Endothelial cell of umbilical vein (primary cell): Measurements from ENCODE around the gene PPP1CB. TPM values are rescaled to one million over a fixed set of nuclear protein-coding genes. Genes with fewer than 3 reads are reported as not detected.

ENCODE experiments used
- BruUV-seq: library from RNA; stranded (reverse); fragments of 400-500 nt; replicated peaks from 2 replicates; lab custom pipeline; 2021; lab: Mats Ljungman, UMichigan
- CTCF ChIA-PET: fragments of 300-600, 350-600 bp; sonication (Branson Sonifier 250); formaldehyde crosslinking; loops from one replicate; lab custom pipeline; 2021; ENCODE audit warnings: antibody characterized with exemption, inconsistent platforms; lab: Charles Lee
- POLR2A ChIA-PET: fragments of 300-600, 350-600 bp; sonication (Branson Sonifier 250); formaldehyde crosslinking; loops from one replicate; lab custom pipeline; 2021; ENCODE audit warnings: antibody characterized with exemption, inconsistent platforms; lab: Charles Lee
- DNase-seq: peaks from one replicate; pipeline ENCODE4 v3.0.0-alpha.2; 2011; ENCODE audit warnings: low read depth, low spot score
- FAIRE-seq: peaks from 2 replicates; lab custom pipeline; 2011; peaks lifted over from hg19 to GRCh38; lab: Jason Lieb, UNC
- H2AFZ ChIP-seq: 2 replicates; pipeline ENCODE4 v1.6.0; 2012; ENCODE audit warnings: low read depth, low read length, control low read depth, inconsistent platforms
- H3K27ac ChIP-seq: 2 replicates; pipeline ENCODE4 v1.5.1; 2011; ENCODE audit warnings: low read depth, mild to moderate bottlenecking, control low read depth, low read length, moderate library complexity; ENCODE audit not compliant: insufficient read depth
- H3K27me3 ChIP-seq, 2 experiments: 2 replicates each; pipeline versions ENCODE4 v1.6.0 to v1.6.1; 2011; ENCODE audit warnings: low read length in 2 of 2, mixed read lengths in 1 of 2; ENCODE audit not compliant: control insufficient read depth in 2 of 2, insufficient read depth in 2 of 2
- H3K36me3 ChIP-seq, 2 experiments: 2 replicates in 1 of 2; 3 replicates in 1 of 2; pipeline ENCODE4 v1.5.1; 2011; ENCODE audit warnings: low read length in 2 of 2, mild to moderate bottlenecking in 1 of 2, moderate library complexity in 1 of 2; ENCODE audit not compliant: control insufficient read depth in 2 of 2, insufficient read depth in 2 of 2; ENCODE audit errors: extremely low read depth in 1 of 2
- H3K4me1 ChIP-seq: 3 replicates; pipeline ENCODE4 v1.5.1; 2011; ENCODE audit warnings: mild to moderate bottlenecking, low read length; ENCODE audit not compliant: control insufficient read depth, insufficient read depth; ENCODE audit errors: extremely low read depth
- H3K4me2 ChIP-seq: 2 replicates; pipeline ENCODE4 v1.6.1; 2011; ENCODE audit warnings: low read length, control low read depth, mixed read lengths; ENCODE audit not compliant: insufficient read depth
- H3K4me3 ChIP-seq, 3 experiments: fragments of 200-600 bp in 1 of 3; sonication (generic), shearing (Covaris generic) in 1 of 3; replicated peaks in 1 of 3; 2 replicates each; pipeline ENCODE4 v1.5.1; 2011 to 2016; ENCODE audit warnings: control low read depth in 3 of 3, low read length in 3 of 3, mild to moderate bottlenecking in 2 of 3, inconsistent platforms in 1 of 3, low read depth in 1 of 3, moderate library complexity in 1 of 3; ENCODE audit not compliant: insufficient read depth in 1 of 3
- H3K79me2 ChIP-seq: 2 replicates; pipeline ENCODE4 v1.6.0; 2012; ENCODE audit warnings: low read length, inconsistent platforms; ENCODE audit not compliant: control insufficient read depth, insufficient read depth
- H3K9ac ChIP-seq: replicated peaks from 2 replicates; pipeline ENCODE3; 2011; ENCODE audit warnings: low read length, control low read depth; ENCODE audit not compliant: insufficient read depth; ENCODE audit errors: extremely low read depth
- H3K9me1 ChIP-seq: replicated peaks from 3 replicates; pipeline ENCODE4 v1.6.0; 2011; ENCODE audit warnings: mild to moderate bottlenecking, low read length; ENCODE audit not compliant: control insufficient read depth, insufficient read depth; ENCODE audit errors: extremely low read depth
- H3K9me3 ChIP-seq: replicated peaks from 2 replicates; pipeline ENCODE4 v1.5.1; 2012; ENCODE audit warnings: low read length, inconsistent platforms; ENCODE audit not compliant: control insufficient read depth, insufficient read depth
- H4K20me1 ChIP-seq: replicated peaks from 2 replicates; pipeline ENCODE3; 2011; ENCODE audit warnings: mild to moderate bottlenecking, low read length; ENCODE audit not compliant: control insufficient read depth, insufficient read depth; ENCODE audit errors: extremely low read depth
- EZH2 ChIP-seq: IDR thresholded peaks from 2 replicates; pipeline ENCODE4 v1.6.1; 2012; ENCODE audit warnings: borderline replicate concordance, low read depth, mild to moderate bottlenecking, moderate library complexity, low read length, inconsistent platforms; ENCODE audit not compliant: severe bottlenecking
- GATA2 ChIP-seq: IDR thresholded peaks from 2 replicates; pipeline ENCODE4 v1.7.0; 2011; ENCODE audit warnings: low read depth, mild to moderate bottlenecking, moderate library complexity, mixed read lengths, low read length; ENCODE audit not compliant: insufficient read length, insufficient read depth
- JUN ChIP-seq: IDR thresholded peaks from 2 replicates; pipeline ENCODE4 v1.6.1; 2011; ENCODE audit warnings: borderline replicate concordance, low read depth; ENCODE audit not compliant: insufficient read length, insufficient read depth
- MYC ChIP-seq: IDR thresholded peaks from one replicate; pipeline ENCODE4 v1.6.1; 2011; ENCODE audit warnings: mild to moderate bottlenecking, low read depth, low read length
- POLR2A ChIP-seq: IDR thresholded peaks from 2 replicates; pipeline ENCODE4 v1.6.1; 2012; ENCODE audit warnings: low read depth, mild to moderate bottlenecking, control low read depth, low read length
- dilution Hi-C: fragments of 300-500 bp; cut with MboI; formaldehyde crosslinking; loops from one replicate; pipeline ENCODE4 v1.15.0; 2019; ENCODE audit warnings: low sequenced_read_pairs; ENCODE audit not compliant: extremely low pct_ligation_motif_present
- intact Hi-C: fragments of 100-400 bp; cut with micrococcal nuclease; formaldehyde crosslinking; loops from one replicate; pipeline ENCODE4 v1.10.0; 2022
- polyA plus RNA-seq, 4 experiments: library from polyadenylated mRNA; depleted of rRNA in 3 of 4; stranded (reverse) in 3 of 4; unstranded in 1 of 4; fragments of >200 nt; gene quantifications; 2 replicates each; pipeline versions ENCODE4 v1.2.1 to v1.2.3, GENCODE V29; 2011 to 2012; ENCODE audit warnings: missing spikeins in 1 of 4
- total RNA-seq: library from RNA; stranded (reverse); gene quantifications from 2 replicates; pipeline ENCODE4 v1.2.3, GENCODE V29; 2021
- TF ChIP-seq, protein P1 (sequence below): IDR thresholded peaks from 2 replicates; pipeline ENCODE4 v1.6.1; 2011; ENCODE audit not compliant: insufficient read depth, insufficient read length
- TF ChIP-seq, protein P2 (sequence below), 2 donors: IDR thresholded peaks; 1 replicate in 1 of 2; 2 replicates in 1 of 2; pipeline ENCODE4 v1.5.1; 2011; ENCODE audit warnings: low read length in 2 of 2, mild to moderate bottlenecking in 2 of 2, moderate library complexity in 2 of 2, control low read depth in 1 of 2, inconsistent platforms in 1 of 2, low read depth in 1 of 2; ENCODE audit not compliant: insufficient read depth in 1 of 2; ENCODE audit errors: extremely low read depth in 1 of 2

The PPP1CB gene
- total and polyA plus RNA-seq, 2 donors (not counting 3 experiments of a cell fraction or from before 2014, with no cell fraction given) = 29.8 to 163 TPM

DNA sequence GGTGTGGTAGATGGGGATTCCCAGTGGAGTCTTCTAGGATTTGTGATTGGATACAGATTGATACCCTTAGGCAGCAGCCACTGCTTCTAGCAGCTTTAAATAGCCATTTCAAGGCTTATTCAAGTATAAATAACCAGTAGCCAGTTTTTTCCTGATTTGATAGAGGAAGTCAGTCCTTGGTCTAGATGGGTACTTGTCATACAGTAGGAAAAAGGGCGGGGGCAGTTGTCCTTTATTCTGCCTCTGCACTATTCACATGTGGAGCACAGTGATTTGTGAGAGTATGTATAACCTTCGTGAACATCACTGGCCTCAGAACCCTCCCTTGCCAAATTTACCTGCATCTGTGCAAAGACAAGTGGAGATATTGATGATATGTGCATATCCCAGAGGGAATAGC, 6.8 kb downstream of the PPP1CB start:
- Histone ChIP-seq H3K4me1 (peaks cover 3% of the 10 kb centered on the region), H3K27ac (no peak overlapping the region), H4K20me1 (peaks cover 20% of the 10 kb centered on the region), H3K36me3 (peaks cover 2 to 3% of the 10 kb centered on the region in 2 experiments), H3K4me3 (no peak overlapping the region), H3K9me1 (no peaks in the 10 kb centered on the region), H2AFZ (no peak overlapping the region), H3K79me2 (peaks cover 99% of the 10 kb centered on the region), H3K9me3 (no peaks in the 10 kb centered on the region), H3K27me3 (no peaks in the 10 kb centered on the region), H3K9ac (no peak overlapping the region), H3K4me2 (no peak overlapping the region)
- DNase-seq (no peak), FAIRE-seq (no peak)
- POLR2A ChIA-PET = no interaction called here
- no peak for TF ChIP-seq GATA2
- BruUV-seq = no TSS peak
- CTCF ChIA-PET = no interaction called here
- dilution Hi-C loops = no loop called here
- intact Hi-C loops = no loop called here

DNA sequence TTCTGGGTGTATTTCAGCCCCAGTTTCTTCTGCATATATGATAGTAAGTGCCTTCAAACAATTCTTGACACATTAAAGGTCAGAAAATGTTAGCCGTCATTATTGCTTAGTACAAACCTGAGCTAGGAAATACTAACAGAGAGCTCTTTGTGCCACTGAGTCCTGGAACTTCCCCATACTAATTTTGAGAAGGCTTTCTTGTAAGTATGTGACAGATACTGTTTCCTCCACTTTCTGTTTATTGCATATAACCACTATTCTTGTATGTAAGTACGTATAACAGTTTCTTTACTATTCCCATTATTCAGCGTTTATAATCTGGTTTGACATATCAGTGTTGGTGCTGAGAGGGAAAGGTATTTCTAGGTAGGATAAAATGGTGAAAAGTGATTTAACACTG, 9.8 kb downstream of the PPP1CB start:
- Histone ChIP-seq H4K20me1 (peaks cover 22% of the 10 kb centered on the region), H3K79me2 (peaks cover 99% of the 10 kb centered on the region), H3K4me1 (no peaks in the 10 kb centered on the region), H3K9ac (no peak overlapping the region), H3K4me3 (no peak overlapping the region), H3K9me1 (no peaks in the 10 kb centered on the region), H3K27me3 (no peaks in the 10 kb centered on the region), H3K4me2 (no peak overlapping the region), H2AFZ (no peak overlapping the region), H3K27ac (no peak overlapping the region), H3K9me3 (no peaks in the 10 kb centered on the region), H3K36me3 (peaks cover 2 to 5% of the 10 kb centered on the region in 2 experiments)
- no TSS peak for BruUV-seq
- dilution Hi-C loops = no loop called here
- no peak for TF ChIP-seq POLR2A
- TF ChIP-seq MYC = no peak
- TF ChIP-seq, protein P1, sequence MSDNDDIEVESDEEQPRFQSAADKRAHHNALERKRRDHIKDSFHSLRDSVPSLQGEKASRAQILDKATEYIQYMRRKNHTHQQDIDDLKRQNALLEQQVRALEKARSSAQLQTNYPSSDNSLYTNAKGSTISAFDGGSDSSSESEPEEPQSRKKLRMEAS = no peak
- no peak for TF ChIP-seq JUN
- TF ChIP-seq EZH2 = no peak
- TF ChIP-seq, protein P2, sequence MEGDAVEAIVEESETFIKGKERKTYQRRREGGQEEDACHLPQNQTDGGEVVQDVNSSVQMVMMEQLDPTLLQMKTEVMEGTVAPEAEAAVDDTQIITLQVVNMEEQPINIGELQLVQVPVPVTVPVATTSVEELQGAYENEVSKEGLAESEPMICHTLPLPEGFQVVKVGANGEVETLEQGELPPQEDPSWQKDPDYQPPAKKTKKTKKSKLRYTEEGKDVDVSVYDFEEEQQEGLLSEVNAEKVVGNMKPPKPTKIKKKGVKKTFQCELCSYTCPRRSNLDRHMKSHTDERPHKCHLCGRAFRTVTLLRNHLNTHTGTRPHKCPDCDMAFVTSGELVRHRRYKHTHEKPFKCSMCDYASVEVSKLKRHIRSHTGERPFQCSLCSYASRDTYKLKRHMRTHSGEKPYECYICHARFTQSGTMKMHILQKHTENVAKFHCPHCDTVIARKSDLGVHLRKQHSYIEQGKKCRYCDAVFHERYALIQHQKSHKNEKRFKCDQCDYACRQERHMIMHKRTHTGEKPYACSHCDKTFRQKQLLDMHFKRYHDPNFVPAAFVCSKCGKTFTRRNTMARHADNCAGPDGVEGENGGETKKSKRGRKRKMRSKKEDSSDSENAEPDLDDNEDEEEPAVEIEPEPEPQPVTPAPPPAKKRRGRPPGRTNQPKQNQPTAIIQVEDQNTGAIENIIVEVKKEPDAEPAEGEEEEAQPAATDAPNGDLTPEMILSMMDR (IDR thresholded peaks at IDR 0.05; ENCODE audit: extremely low read depth in 1 of 2, insufficient read depth in 1 of 2, low read depth in 1 of 2, low read length in 2 of 2) = no peak
- CTCF ChIA-PET = interaction anchor here (1.5 to 4.3 kb wide), 2 partner anchors 14 to 167 kb away, joined by 7 to 23 read pairs; no protein-coding TSS in a partner anchor
- intact Hi-C loops = no loop called here
- POLR2A ChIA-PET = interaction anchor here (0.6 kb wide), 1 partner anchor 365 kb away, joined by 3 read pairs; no protein-coding TSS in a partner anchor
- DNase-seq (no peak), FAIRE-seq (no peak)
